Heart right ventricle (tissue), 16 donors: Measurements from ENCODE around the gene SMAD7. TPM values are rescaled to one million over a fixed set of nuclear protein-coding genes. Genes with fewer than 3 reads are reported as not detected.

Experiments
- ATAC-seq, 8 donors: fragments of 200-7000 bp; cut with Tn5 transposase; one replicate each; pipeline ENCODE4 v1.9.1; 2020; ENCODE audit warnings: mild to moderate bottlenecking in 8 of 8, moderate library complexity in 8 of 8, moderate number of reproducible peaks in 1 of 8
- DNase-seq, 2 donors: peaks; one replicate each; pipeline ENCODE4 v3.0.0-alpha.2; 2020
- H3K27ac ChIP-seq, 10 donors: fragments of 200-600 bp; sonication (generic) in 2 of 10; one replicate each; pipeline versions ENCODE4 v1.5.0 to v1.8.0; 2020 to 2022; ENCODE audit warnings: mild to moderate bottlenecking in 3 of 10
- H3K27me3 ChIP-seq, 7 donors: fragments of 200-600 bp; one replicate each; pipeline ENCODE4 v1.8.0; 2021 to 2022; ENCODE audit warnings: mild to moderate bottlenecking in 2 of 7
- H3K36me3 ChIP-seq, 9 donors: fragments of 200-600 bp; sonication (generic) in 1 of 9; one replicate each; pipeline versions ENCODE4 v1.5.0 to v1.8.0; 2020 to 2022; ENCODE audit warnings: mild to moderate bottlenecking in 2 of 9
- H3K4me1 ChIP-seq, 9 donors: fragments of 200-600 bp; sonication (generic) in 1 of 9; one replicate each; pipeline versions ENCODE4 v1.5.0 to v1.8.0; 2020 to 2022; ENCODE audit warnings: mild to moderate bottlenecking in 4 of 9
- H3K4me3 ChIP-seq, 10 donors: fragments of 200-600 bp; sonication (generic) in 2 of 10; one replicate each; pipeline versions ENCODE4 v1.5.0 to v1.8.0; 2020 to 2022; ENCODE audit warnings: mild to moderate bottlenecking in 7 of 10, moderate library complexity in 2 of 10
- H3K9me3 ChIP-seq, 11 donors: fragments of 200-600 bp in 10 of 11; sonication (generic) in 2 of 11; one replicate each; pipeline versions ENCODE4 v1.5.0 to v1.8.0; 2013 to 2022; ENCODE audit warnings: mild to moderate bottlenecking in 2 of 11, control low read depth in 1 of 11, moderate library complexity in 1 of 11
- CTCF ChIP-seq, 9 donors: fragments of 200-600 bp; sonication (generic) in 2 of 9; IDR thresholded peaks; one replicate each; pipeline versions ENCODE4 v1.5.0 to v1.8.0; 2021 to 2022; ENCODE audit warnings: antibody characterized with exemption in 9 of 9, mild to moderate bottlenecking in 5 of 9, moderate library complexity in 1 of 9
- WGBS, 2 donors: extraction: QIAGEN DNeasy Blood & Tissue Kit; methylation state at CpG; one replicate each; pipeline ENCODE4 v1.1.7; 2013; ENCODE audit warnings: inconsistent platforms in 1 of 2; 5-methylcytosine and 5-hydroxymethylcytosine counted together
- intact Hi-C, 10 donors: fragments of 100-400 bp; cut with DNase I; formaldehyde crosslinking; loops; one replicate each; pipeline versions ENCODE4 v1.11.1 to v1.14.2; 2022
- polyA plus RNA-seq, 2 donors: library from polyadenylated mRNA; stranded (reverse); fragments of 200-250 nt; gene quantifications; one replicate each; pipeline ENCODE4 v1.2.3, GENCODE V29; 2013
- total RNA-seq, 10 donors: library from RNA; stranded (reverse); fragmentation: NEBNext Ultra II Directional in 3 of 10; extraction: Animal tissue kit (Norgen Biotek cat#: 25700) in 3 of 10; gene quantifications; one replicate each; pipeline versions ENCODE4 v1.2.1 to v1.2.4, GENCODE V29; 2021 to 2023
- donor health status: Arrhythmogenic right ventricular cardiomyopathy.
- donor health status: ischemic (EF 13 %, LVEDD 7.1; RV severe dilation, severe dysfunction).
- donor health status: healthy with polysubstance abuse.
- donor health status: DM: no; HTN: yes; CAD: no.
- donor health status: DM: no; HTN: no; CAD: no.
- donor health status: ischemic (EF 25% LVEDD 6.9; RV normal size, moderate dysfunction).
- donor health status: ischemic (EF 25% LVEDD 5.7; RV mildly dilated, moderate dysfunction).
- donor health status: healthy.
- donor health status: DM: yes; HTN: yes; CAD: no.
- donor health status: Ischemic cardiomyopathy.
- donor health status: ischemic (EF 35%, LVEDD 5.7; RV mildly dilated, moderate dysfunction).
- donor health status: nonischemic (EF 11% LVEDD 7.7; RV severe dilation, severe dysfunction).
- donor health status: DM: yes; HTN: yes; CAD: no.
- donor health status: PGD.
- donor health status: ischemic (EF 29% LVEDD 5.4; RV normal size, mild dysfunction).
- donor health status: nonischemic (EF 23%, LVEDD 6.1; RV moderate dilation, normal function).

The SMAD7 gene
- total and polyA plus RNA-seq, 12 donors: 6.7 to 28.6 (median 19.2) TPM

- no peak for DNase-seq
- peaks cover 9 to 47% (median 29%) of the 10 kb centered on the region in 9 donors for H3K4me1 ChIP-seq
- H3K9me3 ChIP-seq: no peaks in the 10 kb centered on the region
- no peaks in the 10 kb centered on the region for H3K27me3 ChIP-seq
- intact Hi-C loops: loop anchor here in 1 of 10 donors (10.0 kb wide), 1 partner anchor 152 kb away; no protein-coding TSS in a partner anchor
- H3K36me3 ChIP-seq: no peaks in the 10 kb centered on the region
- no peak overlapping the region for H3K4me3 ChIP-seq
- no peak for ATAC-seq
- H3K27ac ChIP-seq: no peak overlapping the region
- WGBS, 2 donors: 93% methylated on average over 22 of the region's 22 CpGs
- TF ChIP-seq CTCF (IDR thresholded peaks at IDR 0.05): no peak
Observed at GRCh38 chr18:48892146-48892855, 58.5 kb downstream of the SMAD7 start.

GRCh38 chr18:48891721-48892120 is 59.0 kb downstream of the SMAD7 start:
- intact Hi-C loops: loop anchor here in 1 of 10 donors (10.0 kb wide), 1 partner anchor 153 kb away; no protein-coding TSS in a partner anchor
- Histone ChIP-seq H3K4me1 (peaks cover 10 to 47% (median 28%) of the 10 kb centered on the region in 9 donors), H3K36me3 (no peaks in the 10 kb centered on the region), H3K27ac (no peak overlapping the region), H3K4me3 (no peak overlapping the region), H3K9me3 (no peaks in the 10 kb centered on the region), H3K27me3 (no peaks in the 10 kb centered on the region)
- 98 to 100% methylated on average over 4 of the region's 4 CpGs for WGBS, 2 donors
- no peak for TF ChIP-seq CTCF (IDR thresholded peaks at IDR 0.05)
- ATAC-seq: no peak
- DNase-seq: no peak

GRCh38 chr18:48889981-48890762 is 60.6 kb downstream of the SMAD7 start:
- Histone ChIP-seq H3K27me3 (no peaks in the 10 kb centered on the region), H3K9me3 (no peaks in the 10 kb centered on the region), H3K4me3 (no peak overlapping the region), H3K4me1 (peaks cover 10 to 44% (median 28%) of the 10 kb centered on the region in 9 donors), H3K27ac (no peak overlapping the region), H3K36me3 (no peaks in the 10 kb centered on the region)
- intact Hi-C loops: loop anchor here in 2 of 10 donors (5.0 to 10.0 kb wide), 2 partner anchors 48 to 155 kb away; no protein-coding TSS in a partner anchor
- ATAC-seq (no peak), DNase-seq (no peak)
- WGBS, 2 donors: 97 to 98% methylated on average over 13 of the region's 13 CpGs
- no peak for TF ChIP-seq CTCF (IDR thresholded peaks at IDR 0.05)

GRCh38 chr18:48889115-48889941 is 61.4 kb downstream of the SMAD7 start:
- ATAC-seq (peak; percentile 35 to 68 (median 50)), DNase-seq (peak; percentile 55 to 63)
- Histone ChIP-seq H3K9me3 (no peaks in the 10 kb centered on the region), H3K4me1 (peaks cover 10 to 44% (median 32%) of the 10 kb centered on the region in 9 donors), H3K36me3 (no peaks in the 10 kb centered on the region), H3K27ac (no peak overlapping the region), H3K4me3 (no peak overlapping the region), H3K27me3 (no peaks in the 10 kb centered on the region)
- WGBS, 2 donors: 54 to 58% methylated on average over 18 of the region's 18 CpGs
- no peak for TF ChIP-seq CTCF (IDR thresholded peaks at IDR 0.05)
- intact Hi-C loops: loop anchor here in 1 of 10 donors (5.0 kb wide), 1 partner anchor 47 kb away; no protein-coding TSS in a partner anchor
